NCI-H1092 (cell line): Measurements from ENCODE around the gene CHST3.
A peak's percentile ranks its signal among the peaks of the same experiment; 100 is the strongest.
"Not testable (repeated sequence)": the region's sequence is repeated elsewhere in the genome, so short reads cannot be mapped to it uniquely, and the experiment has no call there.

Source experiments
- DNase-seq: peaks from one replicate; lab custom pipeline; 2025; lab: John Stamatoyannopoulos, UW

The CHST3 gene

GRCh38 chr10:71973777-71974488, 9.7 kb downstream of the CHST3 start:
- DNase-seq = no peak

- no peak for DNase-seq
Measured at GRCh38 chr10:71974489-71975021, 10.4 kb downstream of the CHST3 start.

GRCh38 chr10:71975087-71975870, 11.1 kb downstream of the CHST3 start:
- peak; percentile 10 for DNase-seq

- DNase-seq = no peak
Measured at GRCh38 chr10:71975871-71976725, 11.9 kb downstream of the CHST3 start.

- not testable (repeated sequence) for DNase-seq
Measured at GRCh38 chr10:71977614-71977903, 13.4 kb downstream of the CHST3 start.

GRCh38 chr10:71978476-71978875, 14.3 kb downstream of the CHST3 start:
- DNase-seq = no peak

- no peak for DNase-seq
Measured at GRCh38 chr10:71978988-71979691, 14.9 kb downstream of the CHST3 start.

GRCh38 chr10:71979692-71980062, 15.5 kb downstream of the CHST3 start:
- no peak for DNase-seq

- no peak for DNase-seq
Measured at GRCh38 chr10:71980181-71981014, 16.2 kb downstream of the CHST3 start.

- no peak for DNase-seq
Measured at GRCh38 chr10:71981015-71981875, 17.1 kb downstream of the CHST3 start.

GRCh38 chr10:71981876-71982230, 17.7 kb downstream of the CHST3 start:
- DNase-seq = no peak

- DNase-seq = no peak
Measured at GRCh38 chr10:71982269-71983178, 18.3 kb downstream of the CHST3 start.

GRCh38 chr10:71984126-71984808, 20.1 kb downstream of the CHST3 start:
- no peak for DNase-seq

GRCh38 chr10:71984809-71985388, 20.7 kb downstream of the CHST3 start:
- no peak for DNase-seq

- DNase-seq = no peak
Measured at GRCh38 chr10:71985542-71986250, 21.5 kb downstream of the CHST3 start.

- DNase-seq = not testable (repeated sequence)
Measured at GRCh38 chr10:71988895-71989294, 24.7 kb downstream of the CHST3 start.
